HG03066 (cell line): ENCODE results near the gene VPS13D.
"Not testable (repeated sequence)": the region's sequence is repeated elsewhere in the genome, so short reads cannot be mapped to it uniquely, and the experiment has no call there.

Experiments
- ATAC-seq: cut with Tn5 transposase; IDR thresholded peaks from one replicate; pipeline ENCODE4 v1.9.1; 2021; ENCODE audit warnings: low read depth; ENCODE audit not compliant: unreplicated experiment

Gene VPS13D

GRCh38 chr1:12197483-12197880 lies 32.3 kb upstream of the VPS13D start:
- no peak for ATAC-seq

GRCh38 chr1:12200208-12200607 lies 29.6 kb upstream of the VPS13D start:
- no peak for ATAC-seq

GRCh38 chr1:12201352-12202189 lies 28.3 kb upstream of the VPS13D start:
- no peak for ATAC-seq

GRCh38 chr1:12202190-12202497 lies 27.7 kb upstream of the VPS13D start:
- no peak for ATAC-seq

- ATAC-seq, result no peak
Observed at GRCh38 chr1:12202577-12202976, 27.3 kb upstream of the VPS13D start.

GRCh38 chr1:12203216-12204007 lies 26.4 kb upstream of the VPS13D start:
- ATAC-seq, result no peak

GRCh38 chr1:12204140-12204539 lies 25.7 kb upstream of the VPS13D start:
- ATAC-seq, result no peak

- ATAC-seq, result no peak
Observed at GRCh38 chr1:12204754-12205658, 24.8 kb upstream of the VPS13D start.

GRCh38 chr1:12206238-12206637 lies 23.6 kb upstream of the VPS13D start:
- ATAC-seq, result no peak

GRCh38 chr1:12206792-12207424 lies 22.9 kb upstream of the VPS13D start:
- no peak for ATAC-seq

- ATAC-seq, result no peak
Observed at GRCh38 chr1:12208271-12208670, 21.6 kb upstream of the VPS13D start.

GRCh38 chr1:12208764-12209494 lies 20.9 kb upstream of the VPS13D start:
- no peak for ATAC-seq

- no peak for ATAC-seq
Observed at GRCh38 chr1:12209495-12209832, 20.4 kb upstream of the VPS13D start.

GRCh38 chr1:12215118-12215961 lies 14.5 kb upstream of the VPS13D start:
- ATAC-seq, result no peak

GRCh38 chr1:12219800-12220199 lies 10.0 kb upstream of the VPS13D start:
- no peak for ATAC-seq

- ATAC-seq, result no peak
Observed at GRCh38 chr1:12220890-12221289, 8.9 kb upstream of the VPS13D start.

GRCh38 chr1:12222700-12223099 lies 7.1 kb upstream of the VPS13D start:
- ATAC-seq, result not testable (repeated sequence)

GRCh38 chr1:12224092-12224491 lies 5.7 kb upstream of the VPS13D start:
- not testable (repeated sequence) for ATAC-seq

- ATAC-seq, result no peak
Observed at GRCh38 chr1:12228979-12229378, 851 bp upstream of the VPS13D start.
